Suprapubic skin (tissue), 4 donors: Measurements from ENCODE around the gene LDB2. TPM values are rescaled to one million over a fixed set of nuclear protein-coding genes. Genes with fewer than 3 reads are reported as not detected.

Source experiments
- DNase-seq, 2 donors: peaks; one replicate each; pipeline ENCODE4 v3.0.0-alpha.2; 2019; ENCODE audit warnings: low spot score in 2 of 2
- H3K27ac ChIP-seq: fragments of 200-600 bp; sonication (generic); one replicate; pipeline ENCODE4 v1.5.1; 2019
- H3K27me3 ChIP-seq: fragments of 200-600 bp; sonication (generic); one replicate; pipeline ENCODE4 v1.5.1; 2019
- H3K36me3 ChIP-seq: fragments of 200-600 bp; sonication (generic); one replicate; pipeline ENCODE4 v1.5.1; 2019
- H3K4me1 ChIP-seq: fragments of 200-600 bp; sonication (generic); one replicate; pipeline ENCODE4 v1.5.1; 2019
- H3K4me3 ChIP-seq: fragments of 200-600 bp; sonication (generic); one replicate; pipeline ENCODE4 v1.5.1; 2019; ENCODE audit warnings: mild to moderate bottlenecking
- H3K9me3 ChIP-seq: fragments of 200-600 bp; sonication (generic); one replicate; pipeline ENCODE4 v1.5.1; 2019
- EP300 ChIP-seq: sonication (generic); formaldehyde crosslinking; IDR thresholded peaks from one replicate; pipeline ENCODE4 v1.6.1; 2017; ENCODE audit warnings: antibody characterized with exemption
- POLR2A ChIP-seq, 2 donors: fragments of 450-650 bp; IDR thresholded peaks; one replicate each; pipeline ENCODE4 v1.6.1; 2017; ENCODE audit warnings: antibody characterized with exemption in 2 of 2, mild to moderate bottlenecking in 2 of 2, moderate library complexity in 2 of 2
- POLR2AphosphoS5 ChIP-seq, 3 donors: sonication (generic); formaldehyde crosslinking; IDR thresholded peaks; one replicate each; pipeline ENCODE4 v1.6.1; 2017; ENCODE audit warnings: antibody characterized with exemption in 3 of 3
- WGBS: methylation state at CpG from one replicate; pipeline ENCODE4 v1.1.5; 2018; 5-methylcytosine and 5-hydroxymethylcytosine counted together
- total RNA-seq, 4 donors: library from RNA; depleted of rRNA; stranded (reverse); fragments of >200 nt; gene quantifications; one replicate each; pipeline ENCODE4 v1.1.0, GENCODE V29; 2016
- TF ChIP-seq, protein P1 (sequence below), 2 donors: fragments of 200-600 bp in 1 of 2; fragments of 450-650 bp in 1 of 2; sonication (generic) in 1 of 2; IDR thresholded peaks; one replicate each; pipeline ENCODE4 v1.5.1; 2016 to 2019; ENCODE audit warnings: antibody characterized with exemption in 2 of 2, mild to moderate bottlenecking in 1 of 2, moderate library complexity in 1 of 2

Gene LDB2
- total RNA-seq, 4 donors from 2014 or later: 4.7 to 17.7 (median 9.9) TPM

GRCh38 chr4:16706251-16706650 lies 192.2 kb downstream of the LDB2 start:
- H3K4me1 ChIP-seq: no peaks in the 10 kb centered on the region
- no peak overlapping the region for H3K27ac ChIP-seq
- TF ChIP-seq POLR2A (IDR thresholded peaks at IDR 0.05) (no peak), EP300 (no peak), POLR2AphosphoS5 (IDR thresholded peaks at IDR 0.05) (no peak)
- TF ChIP-seq, protein P1, sequence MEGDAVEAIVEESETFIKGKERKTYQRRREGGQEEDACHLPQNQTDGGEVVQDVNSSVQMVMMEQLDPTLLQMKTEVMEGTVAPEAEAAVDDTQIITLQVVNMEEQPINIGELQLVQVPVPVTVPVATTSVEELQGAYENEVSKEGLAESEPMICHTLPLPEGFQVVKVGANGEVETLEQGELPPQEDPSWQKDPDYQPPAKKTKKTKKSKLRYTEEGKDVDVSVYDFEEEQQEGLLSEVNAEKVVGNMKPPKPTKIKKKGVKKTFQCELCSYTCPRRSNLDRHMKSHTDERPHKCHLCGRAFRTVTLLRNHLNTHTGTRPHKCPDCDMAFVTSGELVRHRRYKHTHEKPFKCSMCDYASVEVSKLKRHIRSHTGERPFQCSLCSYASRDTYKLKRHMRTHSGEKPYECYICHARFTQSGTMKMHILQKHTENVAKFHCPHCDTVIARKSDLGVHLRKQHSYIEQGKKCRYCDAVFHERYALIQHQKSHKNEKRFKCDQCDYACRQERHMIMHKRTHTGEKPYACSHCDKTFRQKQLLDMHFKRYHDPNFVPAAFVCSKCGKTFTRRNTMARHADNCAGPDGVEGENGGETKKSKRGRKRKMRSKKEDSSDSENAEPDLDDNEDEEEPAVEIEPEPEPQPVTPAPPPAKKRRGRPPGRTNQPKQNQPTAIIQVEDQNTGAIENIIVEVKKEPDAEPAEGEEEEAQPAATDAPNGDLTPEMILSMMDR (IDR thresholded peaks at IDR 0.05): no peak
- H3K27me3 ChIP-seq: no peaks in the 10 kb centered on the region
- DNase-seq: no peak
- H3K36me3 ChIP-seq: no peaks in the 10 kb centered on the region
- H3K9me3 ChIP-seq: no peaks in the 10 kb centered on the region
- 79% methylated on average over 6 of the region's 6 CpGs for WGBS
- no peak overlapping the region for H3K4me3 ChIP-seq

- Histone ChIP-seq H3K9me3 (no peaks in the 10 kb centered on the region), H3K27ac (no peak overlapping the region), H3K4me3 (no peak overlapping the region), H3K27me3 (no peaks in the 10 kb centered on the region), H3K36me3 (no peaks in the 10 kb centered on the region), H3K4me1 (no peaks in the 10 kb centered on the region)
- 74% methylated on average over 3 of the region's 3 CpGs for WGBS
- DNase-seq: no peak
- no peak for TF ChIP-seq EP300
- no peak for TF ChIP-seq POLR2A (IDR thresholded peaks at IDR 0.05)
- TF ChIP-seq, protein P1 (IDR thresholded peaks at IDR 0.05): no peak
- no peak for TF ChIP-seq POLR2AphosphoS5 (IDR thresholded peaks at IDR 0.05)
These were observed 193.1 kb downstream of the LDB2 start for GRCh38 chr4:16705341-16705740.

DNA sequence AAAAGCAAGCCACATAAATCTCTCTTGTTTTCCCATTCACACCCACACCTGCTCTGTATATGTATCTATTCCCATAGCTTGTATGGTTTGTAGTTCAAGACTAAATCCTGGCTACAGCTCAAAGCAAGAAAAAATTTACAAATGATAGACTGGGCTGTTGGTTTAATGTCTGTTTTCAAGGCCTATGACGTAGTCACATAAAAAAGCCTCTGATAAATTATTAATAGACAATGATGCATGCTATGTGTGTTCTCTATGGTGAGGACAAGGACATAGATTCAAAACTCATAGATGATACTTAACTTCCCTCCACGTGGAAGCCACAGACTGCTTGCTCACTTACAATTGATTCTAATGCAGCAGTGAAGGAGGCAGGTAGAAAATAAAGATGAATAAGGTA lies 194.0 kb downstream of the LDB2 start:
- 81% methylated on average over 2 of the region's 2 CpGs for WGBS
- Histone ChIP-seq H3K36me3 (no peaks in the 10 kb centered on the region), H3K4me3 (no peak overlapping the region), H3K27ac (no peak overlapping the region), H3K4me1 (no peaks in the 10 kb centered on the region), H3K27me3 (no peaks in the 10 kb centered on the region), H3K9me3 (no peaks in the 10 kb centered on the region)
- no peak for TF ChIP-seq POLR2AphosphoS5 (IDR thresholded peaks at IDR 0.05)
- TF ChIP-seq POLR2A (IDR thresholded peaks at IDR 0.05): no peak
- TF ChIP-seq, protein P1 (IDR thresholded peaks at IDR 0.05): no peak
- no peak for TF ChIP-seq EP300
- DNase-seq: no peak

- WGBS: 92% methylated on average over 1 of the region's 1 CpG
- H3K4me1 ChIP-seq: peaks cover 12% of the 10 kb centered on the region
- no peak for DNase-seq
- TF ChIP-seq, protein P1 (IDR thresholded peaks at IDR 0.05): no peak
- TF ChIP-seq POLR2AphosphoS5 (IDR thresholded peaks at IDR 0.05): no peak
- no peak for TF ChIP-seq POLR2A (IDR thresholded peaks at IDR 0.05)
- TF ChIP-seq EP300: no peak
- H3K27me3 ChIP-seq: no peaks in the 10 kb centered on the region
- H3K36me3 ChIP-seq: no peaks in the 10 kb centered on the region
- H3K9me3 ChIP-seq: no peaks in the 10 kb centered on the region
- H3K27ac ChIP-seq: no peak overlapping the region
- no peak overlapping the region for H3K4me3 ChIP-seq
These were observed 202.5 kb downstream of the LDB2 start for GRCh38 chr4:16695896-16696295.

DNA sequence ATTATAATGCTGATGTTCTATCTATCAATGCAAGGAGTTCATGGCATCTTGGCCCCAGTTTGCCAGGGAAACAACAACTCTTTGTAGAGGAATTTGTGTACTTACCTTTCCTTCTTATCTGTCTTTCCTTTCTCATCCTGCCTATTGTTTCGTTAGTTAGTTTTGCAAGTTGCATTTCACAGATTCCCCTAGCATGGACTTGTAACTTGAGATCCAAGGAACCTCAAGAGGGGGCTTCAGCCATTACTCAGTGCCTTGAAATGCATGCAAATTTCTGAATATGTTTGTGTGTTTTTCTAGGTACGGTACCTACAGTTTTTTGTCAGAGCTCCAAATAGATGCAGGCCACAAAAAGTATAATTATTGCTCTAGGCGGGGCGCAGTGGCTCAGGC lies 203.6 kb downstream of the LDB2 start:
- H3K27ac ChIP-seq: no peak overlapping the region
- no peaks in the 10 kb centered on the region for H3K36me3 ChIP-seq
- H3K4me1 ChIP-seq: peaks cover 12% of the 10 kb centered on the region
- H3K9me3 ChIP-seq: no peaks in the 10 kb centered on the region
- DNase-seq: no peak
- TF ChIP-seq, protein P1 (IDR thresholded peaks at IDR 0.05): no peak
- TF ChIP-seq POLR2A (IDR thresholded peaks at IDR 0.05): no peak
- no peak for TF ChIP-seq EP300
- no peak for TF ChIP-seq POLR2AphosphoS5 (IDR thresholded peaks at IDR 0.05)
- WGBS: 87% methylated on average over 4 of the region's 4 CpGs
- no peaks in the 10 kb centered on the region for H3K27me3 ChIP-seq
- H3K4me3 ChIP-seq: no peak overlapping the region
